Posterior vena cava (tissue), 2 donors: ENCODE data around the gene SHISAL2B. TPM values are rescaled to one million over a fixed set of nuclear protein-coding genes. Genes with fewer than 3 reads are reported as not detected.
"Not testable (repeated sequence)": the region's sequence is repeated elsewhere in the genome, so short reads cannot be mapped to it uniquely, and the experiment has no call there.

Experiments
- DNase-seq: peaks from one replicate; pipeline ENCODE4 v3.0.0-alpha.2; 2020; ENCODE audit warnings: low spot score
- intact Hi-C, 2 donors: fragments of 100-400 bp; cut with DNase I; formaldehyde crosslinking; loops; one replicate each; pipeline versions ENCODE4 v1.14.1 to v1.14.2; 2022 to 2023
- long read RNA-seq, 2 donors: library from polyadenylated mRNA; unstranded; transcript quantifications; one replicate each; pipeline ENCODE4 v2.0.0, GENCODE V29; 2020 to 2021
- total RNA-seq, 2 donors: library from RNA; stranded (reverse); fragmentation: NEBNext Ultra II Directional; extraction: Animal tissue kit (Norgen Biotek cat#: 25700); gene quantifications; one replicate each; pipeline ENCODE4 v1.2.1, GENCODE V29; 2021
- donor health status: DM: yes; HTN: yes; CAD: no.
- donor health status: DM: yes; HTN: yes; CAD: no.

SHISAL2B gene
- not detected for total RNA-seq
- long read RNA-seq, donor 1: 0 reads
- long read RNA-seq, donor 2: 0 reads

- DNase-seq: peak; percentile 73
- intact Hi-C loops: no loop called here
These were observed at the start of gene SHISAL2B for GRCh38 chr5:64690417-64691151. TSS of gene SHISAL2B (plus strand) at chr5:64690503. CDS start at chr5:64690624, 121 bp downstream.

DNA sequence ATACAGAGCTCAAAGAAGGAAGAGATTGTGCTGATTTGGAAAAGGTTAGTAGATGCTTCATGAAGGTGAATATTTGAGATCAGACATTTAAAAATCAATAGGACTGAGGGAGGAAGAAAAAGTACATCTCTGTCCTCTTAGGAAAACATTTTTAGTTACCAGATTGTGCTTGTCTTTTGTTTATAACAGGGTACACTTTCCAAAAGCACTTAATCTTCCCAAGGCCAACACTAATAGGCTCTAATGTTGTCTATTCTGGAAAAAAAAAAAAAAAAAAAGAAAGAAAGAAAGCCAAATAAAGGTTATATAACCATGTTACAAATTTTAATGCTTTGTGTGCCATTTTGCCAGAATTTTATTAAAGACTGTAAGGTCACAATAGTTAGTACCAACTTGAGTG, 45.5 kb upstream of the SHISAL2B start:
- intact Hi-C loops: loop anchor here in 1 of 2 donors (5.0 kb wide), 1 partner anchor 482 kb away; no protein-coding TSS in a partner anchor
- DNase-seq: no peak

DNA sequence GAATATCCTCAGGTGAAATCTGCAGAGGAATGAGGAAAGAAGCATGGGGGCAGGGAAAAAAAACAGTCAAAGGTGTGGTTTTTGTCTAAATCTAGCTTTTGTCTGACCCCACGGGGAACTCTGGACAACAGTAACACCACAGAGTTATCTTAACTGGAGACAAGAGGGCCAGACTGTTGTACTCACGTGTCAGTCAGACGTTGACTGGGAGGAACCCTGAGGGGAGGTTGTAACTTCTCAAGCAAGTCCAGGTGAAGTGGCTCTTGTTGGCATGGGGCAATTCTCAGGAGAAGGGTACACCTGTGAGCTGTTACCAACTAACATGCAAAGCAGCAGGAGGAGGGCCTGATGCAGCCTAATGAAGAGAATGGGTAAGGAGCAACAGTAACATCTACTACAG, 44.1 kb upstream of the SHISAL2B start:
- intact Hi-C loops: loop anchor here in 1 of 2 donors (5.0 kb wide), 1 partner anchor 481 kb away; no protein-coding TSS in a partner anchor
- DNase-seq: no peak

GRCh38 chr5:64649512-64649911, 40.8 kb upstream of the SHISAL2B start:
- intact Hi-C loops: loop anchor here in 1 of 2 donors (5.0 kb wide), 1 partner anchor 478 kb away; no protein-coding TSS in a partner anchor
- no peak for DNase-seq

DNA sequence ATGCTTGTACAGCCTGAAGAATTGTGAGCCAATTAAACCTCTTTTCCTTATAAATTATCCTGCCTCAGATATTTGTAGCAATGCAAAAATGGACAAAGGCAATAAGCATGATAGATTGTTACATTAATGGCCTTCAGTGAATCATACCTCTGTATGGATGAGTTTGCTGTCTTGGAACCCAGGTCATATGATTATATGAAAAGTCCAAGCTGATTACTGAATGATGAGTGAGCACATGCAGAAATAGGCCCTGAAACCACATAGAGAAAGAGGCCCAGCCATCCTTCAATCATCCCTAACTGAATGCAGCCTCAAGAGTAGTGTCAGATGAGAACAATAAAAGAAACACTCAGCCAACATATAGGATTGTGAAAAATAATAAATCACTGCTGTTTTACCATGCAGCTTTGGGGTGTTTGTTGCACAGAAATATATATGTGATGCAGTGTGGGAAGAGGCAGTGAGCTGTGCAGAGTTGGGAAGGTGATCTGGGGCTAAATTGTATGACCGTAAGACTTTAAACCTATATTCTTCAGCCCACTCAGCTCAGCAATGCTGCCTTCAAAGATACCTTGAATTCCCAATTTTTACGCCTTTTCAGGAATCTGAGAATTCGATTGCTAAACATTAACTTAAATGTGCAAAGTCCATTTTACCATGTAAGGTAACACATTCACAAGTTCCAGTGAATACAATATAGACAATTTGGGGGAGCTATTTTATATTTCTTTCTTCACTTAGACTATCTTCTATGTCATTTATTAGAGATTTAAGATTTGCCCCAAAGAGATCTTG, 36.3 kb upstream of the SHISAL2B start:
- intact Hi-C loops: no loop called here
- DNase-seq: no peak

- intact Hi-C loops: no loop called here
These were observed 35.8 kb upstream of the SHISAL2B start for GRCh38 chr5:64654561-64654938.

GRCh38 chr5:64655596-64655995, 34.7 kb upstream of the SHISAL2B start:
- intact Hi-C loops: no loop called here
- DNase-seq: no peak

More at GRCh38 chr5:64654561-64654938, 35.8 kb upstream of the SHISAL2B start:
- no peak for DNase-seq

DNA sequence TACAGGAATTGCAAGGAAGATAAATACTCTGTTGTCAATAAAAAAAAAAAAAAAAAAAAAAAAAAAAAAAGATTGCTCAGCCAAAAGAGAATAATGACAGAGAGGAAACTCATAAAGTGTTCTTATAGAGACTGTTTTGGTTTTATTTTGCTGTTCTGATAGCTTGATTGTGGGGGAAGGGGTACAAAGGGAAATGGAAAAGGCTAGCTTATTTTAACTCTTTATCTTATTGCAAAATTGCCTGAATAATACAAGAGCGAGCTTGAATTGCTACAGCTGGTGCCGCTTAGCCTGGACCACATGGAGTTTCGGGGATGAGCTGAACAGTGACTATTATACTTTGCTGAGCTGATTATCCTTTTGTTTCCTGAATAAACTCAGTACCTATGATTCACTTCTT, 31.0 kb upstream of the SHISAL2B start:
- intact Hi-C loops: no loop called here
- no peak for DNase-seq

DNA sequence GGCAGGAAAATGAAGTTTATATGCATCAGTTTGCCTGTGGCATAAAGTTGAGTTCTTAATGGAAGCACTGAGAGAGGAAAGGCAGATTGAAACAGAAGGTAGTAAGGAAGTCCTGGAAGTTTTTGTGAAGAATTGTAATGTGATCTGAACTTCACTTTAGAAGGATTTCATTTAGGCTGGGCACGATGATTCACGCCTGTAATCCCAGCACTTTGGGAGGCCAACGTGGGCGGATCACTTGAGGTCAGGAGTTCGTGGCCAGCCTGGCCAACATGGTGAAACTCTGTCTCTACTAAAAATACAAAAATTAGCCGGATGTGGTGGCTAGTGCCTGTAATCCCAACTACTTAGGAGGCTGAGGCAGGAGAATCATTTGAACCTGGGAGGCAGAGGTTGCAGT, 27.1 kb upstream of the SHISAL2B start:
- intact Hi-C loops, DNase-seq: not testable (repeated sequence)

- no peak for DNase-seq
- intact Hi-C loops: no loop called here
These were observed 25.1 kb upstream of the SHISAL2B start for GRCh38 chr5:64665243-64665642.

DNA sequence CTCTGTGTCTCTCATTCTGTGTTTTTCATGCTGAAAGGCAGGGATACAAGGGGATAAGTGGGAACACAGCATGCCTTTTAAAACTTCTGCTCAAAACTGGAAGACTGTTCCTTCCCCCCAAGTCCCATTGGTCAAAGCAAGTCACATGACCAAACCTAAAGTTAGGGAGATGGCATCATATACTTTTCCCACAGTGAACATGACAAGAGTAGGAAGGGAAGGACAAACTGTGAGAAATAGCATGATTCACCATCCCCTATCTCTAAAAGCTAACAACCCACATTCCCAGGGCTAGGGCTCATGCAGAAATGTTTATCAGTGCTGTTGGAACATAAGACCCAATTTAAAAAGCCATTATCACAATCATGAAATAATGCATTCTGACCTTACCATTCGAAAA, 24.2 kb upstream of the SHISAL2B start:
- DNase-seq: no peak
- intact Hi-C loops: no loop called here

- DNase-seq: no peak
These were observed 23.2 kb upstream of the SHISAL2B start for GRCh38 chr5:64667068-64667467.

GRCh38 chr5:64670277-64670676, 20.0 kb upstream of the SHISAL2B start:
- no peak for DNase-seq
- intact Hi-C loops: no loop called here

More at GRCh38 chr5:64667068-64667467, 23.2 kb upstream of the SHISAL2B start:
- intact Hi-C loops: no loop called here

- DNase-seq: no peak
- intact Hi-C loops: no loop called here
These were observed 18.6 kb upstream of the SHISAL2B start for GRCh38 chr5:64671678-64672077.

DNA sequence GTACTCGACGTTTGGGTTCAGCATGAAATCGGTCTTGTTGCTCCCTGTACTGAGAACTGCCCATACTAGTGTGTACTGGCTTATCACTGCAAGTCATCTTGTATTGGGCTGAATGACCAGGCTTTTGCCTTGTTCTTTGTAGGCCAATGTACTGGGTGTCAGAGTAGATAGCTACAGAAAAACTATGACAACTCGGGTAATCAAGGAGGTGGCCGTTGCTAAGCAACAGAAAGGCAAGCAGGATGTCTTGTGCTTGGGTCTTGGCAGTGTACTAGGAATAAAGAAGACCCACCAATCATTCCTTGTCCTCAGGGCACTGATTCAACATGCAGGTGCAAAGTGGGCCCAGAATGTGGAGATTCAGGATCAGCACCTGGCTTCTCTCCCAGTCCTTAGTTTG, 11.9 kb upstream of the SHISAL2B start:
- intact Hi-C loops: no loop called here
- DNase-seq: no peak

GRCh38 chr5:64680289-64680688, 10.0 kb upstream of the SHISAL2B start:
- DNase-seq: no peak
- intact Hi-C loops: no loop called here

DNA sequence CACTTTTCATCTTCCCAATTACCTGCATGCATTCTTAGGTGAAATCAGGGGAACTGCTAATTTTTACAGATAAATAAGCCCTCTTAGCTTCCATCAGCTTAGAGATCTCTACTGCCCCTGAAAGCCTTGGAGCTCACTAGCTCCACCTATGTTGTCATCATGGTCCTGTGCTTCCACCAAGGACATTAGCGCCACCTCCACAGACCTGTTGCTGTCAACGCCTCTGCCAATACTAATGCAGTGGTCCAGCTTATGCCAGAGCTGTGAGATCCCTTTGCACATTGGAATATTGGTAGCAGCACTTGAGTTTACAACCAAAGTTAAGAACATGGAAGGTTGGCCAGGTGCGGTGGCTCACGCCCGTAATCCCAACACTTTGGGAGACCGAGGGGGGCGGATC, 7.7 kb upstream of the SHISAL2B start:
- intact Hi-C loops: no loop called here
- DNase-seq: no peak

- DNase-seq: no peak
- intact Hi-C loops: no loop called here
These were observed 4.4 kb upstream of the SHISAL2B start for GRCh38 chr5:64685866-64686265.

GRCh38 chr5:64688391-64688790, 1.9 kb upstream of the SHISAL2B start:
- DNase-seq: no peak
- intact Hi-C loops: no loop called here

DNA sequence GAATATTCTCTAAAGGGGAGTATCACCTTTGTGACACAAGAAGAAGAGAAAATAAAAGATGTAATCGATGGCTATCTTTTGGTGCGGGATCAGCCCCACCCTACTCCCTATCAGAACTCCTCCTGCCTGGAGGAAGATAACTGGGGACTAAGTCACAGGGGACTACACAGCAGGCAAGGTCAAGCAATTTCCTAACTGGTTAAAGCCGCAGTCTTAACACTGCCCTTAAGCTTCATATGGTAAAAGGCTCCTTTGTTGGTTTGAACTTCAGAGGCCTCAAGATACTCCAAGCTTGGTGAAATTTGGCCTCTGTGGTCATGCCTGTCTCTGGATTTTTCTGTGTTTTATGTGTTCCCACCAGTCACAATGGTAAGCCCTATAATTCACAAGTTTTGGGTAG, 1.3 kb upstream of the SHISAL2B start:
- no peak for DNase-seq
- intact Hi-C loops: no loop called here

DNA sequence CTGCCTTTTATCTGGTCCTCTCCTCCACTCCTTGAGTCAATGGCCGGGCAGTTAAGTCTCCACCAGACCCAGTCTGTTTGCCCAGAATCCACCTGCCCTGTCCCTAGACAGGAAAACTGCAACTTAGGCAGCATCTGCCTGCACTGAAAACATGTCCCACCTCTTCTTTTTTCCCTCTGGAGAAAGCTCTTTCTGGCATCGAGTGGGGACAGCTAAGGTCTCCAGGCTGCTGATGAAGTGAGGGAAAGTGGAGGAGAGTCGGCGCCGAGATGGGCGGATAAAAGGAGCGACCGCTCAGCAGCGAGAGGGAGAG, 243 bp upstream of the SHISAL2B start:
- intact Hi-C loops: no loop called here
- DNase-seq: no peak
